ENCODE results near the gene MAP3K3.
"Not testable (repeated sequence)": the region's sequence is repeated elsewhere in the genome, so short reads cannot be mapped to it uniquely, and the experiment has no call there.

Gene MAP3K3

GRCh38 chr17:63706336-63707082 lies 84.3 kb downstream of the MAP3K3 start:
- DNase-seq (ENCODE audit: low read depth), result no peak

GRCh38 chr17:63707151-63707550 lies 84.9 kb downstream of the MAP3K3 start:
- DNase-seq (ENCODE audit: low read depth), result no peak

DNA sequence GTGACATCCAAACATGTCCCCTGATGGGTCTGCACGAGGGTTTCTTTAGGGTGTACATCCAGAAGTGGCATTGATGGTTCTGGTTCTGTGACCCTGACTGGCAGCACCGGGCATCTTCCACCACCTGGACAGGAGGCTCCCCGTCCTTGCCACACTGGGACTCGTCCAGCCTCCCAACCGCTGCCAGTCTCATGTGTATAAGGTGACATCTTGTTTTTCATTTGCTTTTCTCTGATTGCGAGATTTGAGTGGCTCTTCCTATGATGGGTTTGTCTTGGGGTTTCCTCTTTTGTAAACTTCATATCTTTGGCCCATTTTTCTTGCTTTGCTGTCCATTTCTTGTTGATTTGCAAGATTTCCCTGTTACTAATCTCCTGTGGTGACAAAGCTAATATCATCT lies 86.9 kb downstream of the MAP3K3 start:
- no peak for DNase-seq (ENCODE audit: low read depth)

DNA sequence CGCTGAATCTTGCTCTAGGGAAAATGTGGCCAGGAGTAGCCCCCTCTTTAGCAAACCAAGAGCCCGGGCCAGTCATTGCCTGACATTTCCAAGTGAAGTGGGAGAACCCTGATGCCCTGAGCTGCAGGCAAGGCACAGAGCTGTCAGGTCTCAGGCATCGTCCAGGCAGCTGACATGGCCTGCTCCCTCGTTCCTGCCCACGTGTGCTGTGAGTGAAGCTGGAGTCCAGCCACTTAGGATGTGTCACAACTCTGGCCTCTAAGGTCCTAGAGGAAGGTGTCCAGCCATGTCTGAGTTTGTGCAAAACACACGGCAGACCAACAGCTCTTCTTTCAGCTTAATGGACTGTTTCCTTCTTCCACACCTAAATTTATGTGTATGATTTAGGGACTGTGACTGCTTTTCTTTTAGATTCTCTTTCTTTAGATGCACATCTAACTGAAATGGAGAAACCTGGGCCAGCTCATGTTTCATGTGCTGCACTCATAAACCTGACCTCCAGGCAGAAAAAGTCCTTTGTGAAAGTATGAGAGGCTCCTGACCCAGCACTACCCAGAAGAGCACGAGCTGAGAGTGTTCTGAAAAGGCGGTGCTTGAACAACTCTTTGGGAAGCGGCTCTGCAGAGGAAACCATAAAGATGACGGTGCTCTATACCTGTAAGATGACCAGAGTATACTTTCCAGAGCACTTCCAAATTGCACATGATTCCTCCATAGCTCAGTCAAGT lies 92.5 kb downstream of the MAP3K3 start:
- no peak for DNase-seq (ENCODE audit: low read depth)

GRCh38 chr17:63716426-63716825 lies 94.2 kb downstream of the MAP3K3 start:
- DNase-seq (ENCODE audit: low read depth), result no peak

GRCh38 chr17:63718988-63719387 lies 96.8 kb downstream of the MAP3K3 start:
- no peak for DNase-seq (ENCODE audit: low read depth)

DNA sequence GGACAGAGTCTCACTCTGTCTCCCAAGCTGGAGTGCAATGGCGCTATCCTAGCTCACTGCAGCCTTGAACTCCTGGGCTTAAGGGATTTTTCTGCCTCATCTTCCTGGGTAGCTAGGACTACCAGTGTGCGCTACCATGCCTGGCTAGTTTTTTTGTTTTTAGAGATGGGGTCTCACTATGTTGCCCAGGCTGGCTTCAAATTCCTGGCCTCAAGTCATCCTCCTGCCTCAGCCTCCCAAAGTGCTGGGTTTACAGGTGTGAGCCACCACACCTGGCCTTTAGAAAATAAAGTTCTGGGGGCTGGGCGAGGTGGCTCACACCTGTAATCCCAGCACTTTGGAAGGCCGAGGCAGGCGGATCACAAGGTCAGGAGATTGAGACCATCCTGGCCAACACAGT lies 98.0 kb downstream of the MAP3K3 start:
- DNase-seq (ENCODE audit: low read depth), result not testable (repeated sequence)

DNA sequence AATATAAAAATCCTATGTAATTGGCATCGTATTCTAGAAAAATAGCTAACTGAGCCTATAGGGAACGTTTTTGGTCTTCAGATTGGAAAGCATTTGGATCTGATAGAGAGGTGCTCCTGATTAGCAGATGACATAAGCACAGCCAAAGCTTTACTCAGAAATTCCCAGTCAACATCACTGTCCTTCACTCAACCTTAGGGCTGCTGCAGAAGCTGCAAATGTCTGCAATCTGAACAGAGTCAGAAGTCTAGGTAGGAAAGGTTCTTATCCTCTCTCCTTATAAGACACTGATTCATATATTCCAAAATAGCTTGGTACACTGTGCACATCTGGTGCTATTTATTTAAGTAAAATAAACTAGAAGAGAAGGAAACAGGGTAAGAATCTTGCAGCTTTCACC lies 100.2 kb downstream of the MAP3K3 start:
- no peak for DNase-seq (ENCODE audit: low read depth)

- no peak for DNase-seq (ENCODE audit: low read depth)
Measured at GRCh38 chr17:63735691-63736090, 113.5 kb downstream of the MAP3K3 start.

DNA sequence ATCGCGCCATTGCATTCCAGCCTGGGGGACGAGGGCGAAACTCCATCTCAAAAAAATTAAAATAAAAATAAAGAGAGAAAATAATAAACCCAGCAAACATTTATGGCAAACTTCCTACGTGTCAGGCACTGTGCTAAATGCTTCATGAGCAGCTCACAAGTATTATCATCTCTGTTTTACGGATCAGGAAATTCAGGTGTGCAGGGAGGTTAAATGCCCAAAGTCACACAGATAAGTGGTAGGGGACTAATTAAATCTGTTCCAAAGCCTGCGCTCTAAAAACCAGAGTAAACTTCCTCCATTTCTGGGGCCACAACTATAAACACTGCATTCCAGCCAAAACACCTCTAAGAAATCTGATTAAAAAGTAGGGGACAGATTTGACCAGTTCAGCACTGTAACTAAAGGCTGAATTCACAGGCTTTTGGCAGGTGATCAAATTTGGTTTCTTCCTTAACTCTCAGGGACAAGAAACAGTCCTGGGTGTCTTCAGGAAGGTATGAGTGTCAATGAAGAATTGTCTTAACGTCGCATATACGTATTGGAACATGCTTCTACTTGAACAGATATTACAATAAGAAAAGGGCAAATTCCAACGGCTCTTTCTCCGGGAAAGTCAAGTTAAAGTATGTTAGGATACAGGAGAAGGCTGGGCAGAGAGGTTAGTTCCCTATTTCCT lies 118.4 kb downstream of the MAP3K3 start:
- no peak for DNase-seq (ENCODE audit: low read depth)

DNA sequence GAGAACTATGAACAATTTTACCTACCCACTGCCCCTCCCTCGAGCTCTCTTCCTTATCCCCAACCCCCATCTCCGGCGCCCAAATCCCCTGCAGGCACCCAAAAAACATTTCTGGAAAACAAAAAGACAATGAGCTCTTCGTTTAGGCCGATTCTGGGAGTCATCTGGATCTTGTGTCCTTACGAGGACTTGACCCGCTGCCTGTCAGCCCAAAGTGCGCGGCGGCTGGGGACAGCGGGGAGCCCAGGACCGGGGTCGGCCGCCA lies 118.9 kb downstream of the MAP3K3 start:
- peak; percentile 37 for DNase-seq (ENCODE audit: low read depth)

DNA sequence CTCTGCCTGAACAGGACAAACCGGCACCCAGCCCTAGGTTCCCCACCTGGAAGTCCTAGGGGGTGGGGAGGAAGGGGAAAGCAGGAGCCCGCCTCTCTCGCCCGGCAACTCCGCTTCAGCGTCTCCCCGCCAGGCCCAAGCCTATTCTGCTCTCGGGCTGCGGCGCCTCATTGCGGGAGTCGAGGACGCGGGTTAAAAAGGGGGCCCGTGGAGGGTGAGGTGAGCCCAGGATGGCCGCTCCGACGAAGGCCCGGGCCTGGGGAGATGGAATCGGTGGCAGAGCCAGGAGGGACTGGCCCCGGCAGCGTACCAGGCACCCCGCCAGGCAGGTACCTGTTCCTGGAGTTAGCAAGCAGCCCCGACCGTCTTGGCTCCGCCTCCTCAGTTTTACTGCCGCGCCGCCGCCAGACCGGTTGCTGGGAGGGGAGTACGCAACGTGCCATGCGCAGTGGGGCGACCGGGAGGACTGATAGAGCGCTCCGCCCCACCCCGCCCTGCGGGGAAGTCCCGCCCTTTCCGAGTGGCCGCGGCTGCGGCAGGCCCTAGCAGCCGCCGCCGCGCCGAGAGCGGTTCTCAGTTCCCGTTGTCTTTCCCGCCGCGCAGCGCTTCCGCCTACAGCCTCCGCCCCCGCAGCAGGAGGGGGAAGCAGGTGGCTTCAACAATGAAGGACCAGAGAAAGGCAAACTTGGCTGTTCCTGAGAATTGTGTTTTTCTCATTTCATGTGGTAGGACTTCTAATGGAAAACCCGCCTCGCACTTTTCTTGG lies 119.4 kb downstream of the MAP3K3 start, which contains the start of gene STRADA:
TSS of gene STRADA (minus strand) at position 392 of the 766 bp plus-strand sequence. CDS start 13,430 bp downstream, outside the sequence.
- DNase-seq (ENCODE audit: low read depth), result peak; percentile 99

All from activated T-cell treated with anti-CD3 and anti-CD28 coated beads for 48 hours (primary cell).